Superior temporal gyrus (tissue), 1 donor: ENCODE measurements around the gene PTPRB.
A peak's percentile ranks its signal among the peaks of the same experiment; 100 is the strongest.

ENCODE experiments used
- DNase-seq: peaks from one replicate; pipeline ENCODE4 v3.0.0-alpha.2; 2016; ENCODE audit errors: extremely low spot score

The PTPRB gene

DNA sequence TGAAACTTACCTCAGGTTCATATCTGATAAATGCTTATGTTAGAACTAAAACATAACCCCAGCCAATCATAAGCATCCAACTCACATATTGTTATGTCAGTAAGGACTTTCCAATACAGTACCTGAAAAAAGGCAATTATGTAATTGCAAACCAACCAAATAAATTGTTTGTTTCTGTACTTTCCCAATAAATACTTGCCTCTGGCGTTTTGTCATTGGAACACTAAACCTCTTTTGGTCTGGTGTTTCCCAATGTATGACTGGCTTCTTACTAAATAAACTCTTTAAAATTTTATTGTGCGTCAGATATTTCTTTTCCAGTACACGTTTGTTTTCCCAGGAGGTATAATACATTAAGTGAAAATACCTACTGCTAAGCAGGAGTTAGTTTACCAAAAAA is 6.7 kb upstream of the PTPRB start:
- DNase-seq, result no peak

DNA sequence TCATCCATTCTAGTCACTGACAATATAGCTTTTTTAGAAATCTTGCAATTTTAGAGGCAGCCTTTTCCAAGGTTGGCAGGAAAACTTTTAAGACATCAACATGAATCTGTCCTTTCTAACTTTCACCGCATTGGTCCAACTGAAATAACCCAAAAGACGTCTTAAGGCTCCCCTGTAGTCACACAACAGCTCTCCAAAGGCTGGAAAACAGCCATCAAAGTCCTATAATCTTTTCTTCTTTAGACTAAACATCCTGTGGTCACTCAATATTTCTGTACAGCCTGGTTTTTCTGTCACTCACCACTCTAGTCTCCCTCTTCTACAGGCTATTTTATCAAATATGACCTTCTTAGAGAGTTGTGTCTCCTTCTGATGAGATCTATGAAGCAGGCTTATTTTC is 4.5 kb upstream of the PTPRB start:
- DNase-seq, result no peak

DNA sequence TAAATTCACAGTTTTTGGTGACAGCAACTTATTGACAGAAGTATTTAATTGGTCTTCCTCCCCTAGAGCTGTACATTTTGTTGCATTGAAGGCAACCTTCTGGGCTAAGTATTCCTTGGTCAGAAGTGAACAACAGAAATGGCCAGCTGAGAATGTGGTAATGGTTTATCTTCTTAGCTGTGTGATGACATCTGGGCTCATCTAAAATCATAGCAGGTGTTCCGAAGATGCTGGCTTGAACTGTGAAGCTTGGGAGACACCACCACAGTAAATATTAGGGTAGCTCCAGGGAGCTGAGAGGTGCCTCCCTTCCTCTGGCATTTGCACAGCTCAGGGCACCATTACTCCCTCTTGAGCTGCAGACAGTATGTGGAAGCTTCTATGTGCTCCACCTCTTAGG is 3.7 kb upstream of the PTPRB start:
- no peak for DNase-seq

DNA sequence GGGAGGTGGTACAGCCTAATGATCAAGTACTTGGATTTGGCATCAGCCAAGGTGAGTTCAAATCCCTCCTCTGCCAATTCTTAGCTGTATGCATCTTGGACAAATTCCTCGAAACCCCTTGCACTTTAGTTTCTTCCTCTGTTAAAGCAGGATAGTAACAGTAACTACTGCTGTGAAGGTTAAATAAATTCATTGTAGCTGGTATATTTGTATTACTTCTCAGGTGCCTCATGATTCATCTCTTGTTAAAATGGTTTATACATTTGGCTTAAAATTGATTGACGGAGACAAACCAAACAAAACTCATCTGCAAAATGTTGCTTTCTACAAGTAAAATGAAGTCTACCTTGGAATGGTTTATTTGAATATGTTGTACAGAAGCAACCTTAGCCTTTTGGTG is 2.3 kb upstream of the PTPRB start:
- no peak for DNase-seq

DNA sequence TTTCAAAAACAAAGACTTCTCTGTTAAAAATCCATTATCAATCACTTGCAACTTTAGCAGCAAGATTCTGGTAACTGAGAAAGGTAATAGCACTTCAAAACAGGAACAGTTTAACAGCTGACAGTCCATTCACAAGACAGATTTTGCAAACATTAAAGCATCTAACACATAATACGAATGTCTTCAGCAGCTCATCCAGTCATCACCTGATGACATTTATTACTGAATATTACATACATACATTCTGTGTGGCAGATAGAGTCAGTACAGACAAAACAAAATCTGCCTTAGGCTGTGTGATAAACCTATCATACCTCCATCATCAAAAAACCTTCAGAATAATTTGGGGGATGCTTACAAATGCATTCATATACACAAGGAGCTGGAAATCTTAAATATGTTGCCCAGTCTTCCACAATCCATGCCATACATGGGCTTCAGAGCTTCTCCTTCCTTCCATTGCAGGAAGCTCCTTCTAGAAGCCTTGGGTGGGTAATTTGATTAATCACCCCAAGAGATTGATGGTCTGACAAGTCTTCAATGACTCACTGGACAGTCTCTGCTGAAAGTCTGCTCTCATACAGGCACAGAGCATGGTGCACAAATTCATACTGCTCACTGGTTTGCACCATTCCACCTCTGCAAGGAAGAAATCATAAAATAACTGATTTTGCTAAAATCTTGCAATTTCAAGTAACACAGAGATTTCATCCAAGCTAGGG is 1.6 kb upstream of the PTPRB start:
- no peak for DNase-seq

DNA sequence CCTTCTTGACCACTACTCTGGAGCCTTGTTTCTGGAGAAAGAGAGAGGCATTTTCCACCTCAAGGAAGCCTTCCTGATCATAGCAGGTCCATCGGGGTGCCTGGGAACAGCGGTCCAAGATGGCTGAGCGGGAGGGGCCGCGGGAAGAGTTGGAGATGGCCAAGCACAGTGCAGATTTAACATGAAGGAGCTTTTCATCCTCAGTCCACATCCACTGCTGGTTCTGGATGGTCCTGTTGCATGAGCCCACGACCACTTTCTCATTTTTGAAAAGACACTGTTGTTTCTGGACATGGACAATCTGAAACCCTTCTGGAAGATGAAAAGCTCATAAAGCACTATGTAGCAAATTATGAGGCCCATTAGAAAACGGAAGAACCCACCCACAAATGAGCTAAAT is 1.5 kb downstream of the PTPRB start:
- no peak for DNase-seq

DNA sequence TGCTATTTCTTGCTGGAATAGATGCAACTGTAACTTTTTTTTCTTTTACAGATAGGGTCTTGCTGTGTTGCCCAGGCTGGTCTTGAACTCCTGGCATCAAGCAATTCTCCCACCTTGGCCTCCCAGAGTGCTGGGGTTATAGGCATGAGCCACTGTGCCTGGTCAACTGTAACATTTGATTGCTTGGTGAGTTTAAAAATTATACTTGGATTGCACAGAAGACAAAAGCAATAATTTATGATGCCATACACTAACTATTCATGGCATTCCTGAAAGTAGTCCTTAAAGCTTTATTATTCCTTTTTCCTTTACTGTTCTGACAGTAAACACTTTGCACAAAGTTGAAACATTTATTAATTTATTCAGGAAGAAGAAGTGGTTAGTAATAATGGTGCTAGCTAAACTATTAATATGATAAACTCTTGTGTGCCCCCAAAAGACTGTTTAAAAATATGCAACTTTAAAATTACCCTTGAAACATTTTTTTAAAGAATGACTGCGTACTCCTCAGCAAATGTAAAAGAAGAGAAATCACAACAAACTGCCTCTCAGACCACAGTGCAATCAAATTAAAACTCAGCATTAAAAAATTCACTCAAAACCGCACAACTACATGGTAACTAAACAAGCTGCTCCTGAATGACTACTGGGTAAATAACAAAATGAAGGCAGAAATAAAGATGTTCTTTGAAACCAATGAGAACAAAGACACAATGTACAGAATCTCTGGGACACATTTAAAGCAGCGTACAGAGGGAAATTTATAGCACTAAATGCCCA is 8.3 kb downstream of the PTPRB start:
- no peak for DNase-seq

DNA sequence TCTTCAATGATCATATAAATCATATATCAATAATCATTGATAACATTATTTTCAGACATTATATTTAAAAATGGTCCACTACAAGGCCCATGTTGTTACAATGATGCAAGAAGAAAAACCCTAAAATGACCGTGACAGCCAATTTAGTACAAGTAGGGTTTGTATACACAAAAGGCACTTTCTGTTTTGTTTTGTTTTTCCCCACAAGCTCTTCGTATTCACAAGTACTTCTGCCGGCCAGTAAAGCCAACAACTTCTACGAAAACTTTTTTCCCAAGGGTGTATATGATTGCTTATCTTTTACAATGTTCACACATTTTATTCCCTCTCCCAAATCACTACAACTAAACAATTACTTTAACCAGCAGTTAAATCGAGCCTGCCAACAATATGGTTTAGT is 9.6 kb downstream of the PTPRB start:
- DNase-seq, result no peak

DNA sequence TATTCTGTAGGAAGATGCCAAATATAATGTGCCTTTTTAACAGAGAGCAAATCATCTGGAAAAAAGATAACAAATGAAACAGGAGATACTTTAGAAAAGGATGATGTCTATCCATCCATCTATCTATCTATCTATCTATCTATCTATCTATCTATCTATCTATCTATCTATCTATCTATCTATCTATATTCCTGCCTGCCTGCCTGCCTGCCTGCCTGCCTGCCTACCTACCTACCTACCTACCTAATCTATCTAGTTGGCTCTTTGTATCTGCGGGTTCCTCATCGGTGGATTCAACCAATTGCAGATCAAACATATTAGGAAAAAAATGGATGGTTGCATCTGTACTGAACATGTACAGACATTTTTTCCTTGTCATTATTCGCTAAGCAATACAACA is 11.0 kb downstream of the PTPRB start:
- no peak for DNase-seq

DNA sequence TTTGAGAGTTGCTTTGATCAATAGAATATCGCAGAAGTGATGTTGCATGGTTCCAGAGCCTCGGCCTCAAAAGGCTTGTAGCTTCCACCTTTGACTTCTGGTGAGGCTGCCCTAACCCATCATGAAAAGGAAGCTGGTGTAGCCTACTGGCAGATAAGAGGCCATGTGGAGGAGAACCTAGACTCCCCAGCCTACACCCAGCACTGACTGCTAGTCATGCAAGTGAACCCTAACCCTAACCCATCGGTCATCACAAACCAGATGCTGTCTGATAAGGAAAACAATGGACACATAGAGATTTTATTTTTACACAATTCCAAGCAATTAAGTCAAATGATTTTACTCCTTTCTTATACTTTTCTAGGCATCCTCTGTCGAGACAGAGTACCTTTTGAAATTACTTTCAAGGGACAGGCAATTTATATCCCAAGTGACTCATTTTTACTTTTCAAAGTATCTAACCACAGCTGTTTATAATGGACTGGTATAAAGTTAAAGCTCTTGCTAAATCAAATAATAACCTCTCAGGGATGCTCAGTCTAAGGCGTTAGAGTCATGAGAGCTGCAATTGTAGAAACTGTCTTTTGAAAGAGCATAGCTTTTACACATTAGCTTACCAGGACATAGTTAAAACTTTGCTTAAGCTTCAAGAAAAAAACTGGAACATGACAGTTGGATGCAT is 17.6 kb downstream of the PTPRB start:
- no peak for DNase-seq

DNA sequence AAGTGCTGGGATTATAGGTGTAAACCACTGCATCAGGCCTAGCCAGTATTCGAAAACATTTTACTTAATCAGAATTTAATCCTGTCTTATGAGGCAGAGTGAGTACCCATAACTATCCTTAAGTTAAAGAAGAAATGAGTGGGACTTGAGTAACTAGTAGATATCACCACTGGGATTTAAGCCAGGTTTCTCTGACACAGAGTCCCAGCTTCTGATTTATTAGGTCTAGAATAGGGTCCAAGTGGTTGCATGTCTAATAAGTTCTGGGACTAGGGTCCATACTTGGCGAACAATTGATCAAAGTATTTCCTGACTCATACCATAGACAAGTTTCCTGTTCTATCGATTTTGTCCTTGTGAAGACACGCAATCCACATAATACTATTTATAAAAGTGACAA is 18.9 kb downstream of the PTPRB start:
- DNase-seq, result no peak

DNA sequence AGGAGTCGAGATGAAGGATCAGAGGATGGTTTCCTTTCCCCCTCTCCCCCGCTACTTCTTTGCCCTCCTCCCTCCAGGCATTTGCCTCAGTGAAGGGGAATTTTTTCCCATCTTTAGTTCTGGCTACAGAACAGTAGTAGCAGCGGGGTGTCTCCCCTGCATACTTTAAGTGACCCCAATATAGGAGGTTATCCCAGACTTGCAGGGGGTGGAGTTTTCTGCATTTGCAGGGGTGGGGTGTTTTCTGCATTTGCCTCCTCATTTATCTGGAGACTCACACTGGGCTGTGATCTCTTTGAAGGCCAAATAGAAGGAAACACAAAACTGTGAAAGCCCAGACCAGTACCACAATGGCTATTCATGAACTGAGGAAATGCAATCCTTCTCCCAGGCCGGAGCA is 19.8 kb downstream of the PTPRB start:
- DNase-seq, result no peak

DNA sequence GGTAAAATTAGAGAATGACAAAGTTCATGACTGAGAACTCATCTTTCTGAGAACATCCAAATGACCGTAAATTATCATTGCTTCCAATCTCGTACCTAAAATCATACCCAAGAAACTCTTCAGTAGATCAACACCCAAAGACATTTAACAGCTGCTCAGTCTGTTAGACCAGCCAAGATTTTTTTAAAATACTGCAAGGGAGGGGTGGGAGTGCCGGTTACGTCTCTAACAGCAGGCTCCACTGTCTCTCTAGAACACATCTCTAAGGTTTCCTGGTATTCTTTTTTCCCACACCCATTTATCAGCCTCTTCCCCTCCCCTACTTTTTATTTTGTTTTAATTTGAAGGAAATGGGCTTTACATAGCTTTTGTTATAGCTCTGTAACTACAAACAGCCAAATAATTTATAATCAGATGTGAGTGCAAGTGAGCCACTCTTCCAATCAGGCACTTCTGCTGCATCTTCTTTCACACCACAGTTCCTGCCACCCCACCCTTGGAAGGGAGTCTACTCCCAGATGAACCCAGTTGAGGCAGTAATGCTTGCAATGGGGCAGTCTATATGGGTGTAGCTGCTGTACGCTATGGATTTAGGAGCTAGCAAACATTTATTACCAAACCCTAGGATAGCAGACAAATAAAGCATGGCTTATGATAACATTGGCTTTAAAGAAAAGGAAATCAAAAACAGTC is 21.9 kb downstream of the PTPRB start:
- DNase-seq, result no peak

DNA sequence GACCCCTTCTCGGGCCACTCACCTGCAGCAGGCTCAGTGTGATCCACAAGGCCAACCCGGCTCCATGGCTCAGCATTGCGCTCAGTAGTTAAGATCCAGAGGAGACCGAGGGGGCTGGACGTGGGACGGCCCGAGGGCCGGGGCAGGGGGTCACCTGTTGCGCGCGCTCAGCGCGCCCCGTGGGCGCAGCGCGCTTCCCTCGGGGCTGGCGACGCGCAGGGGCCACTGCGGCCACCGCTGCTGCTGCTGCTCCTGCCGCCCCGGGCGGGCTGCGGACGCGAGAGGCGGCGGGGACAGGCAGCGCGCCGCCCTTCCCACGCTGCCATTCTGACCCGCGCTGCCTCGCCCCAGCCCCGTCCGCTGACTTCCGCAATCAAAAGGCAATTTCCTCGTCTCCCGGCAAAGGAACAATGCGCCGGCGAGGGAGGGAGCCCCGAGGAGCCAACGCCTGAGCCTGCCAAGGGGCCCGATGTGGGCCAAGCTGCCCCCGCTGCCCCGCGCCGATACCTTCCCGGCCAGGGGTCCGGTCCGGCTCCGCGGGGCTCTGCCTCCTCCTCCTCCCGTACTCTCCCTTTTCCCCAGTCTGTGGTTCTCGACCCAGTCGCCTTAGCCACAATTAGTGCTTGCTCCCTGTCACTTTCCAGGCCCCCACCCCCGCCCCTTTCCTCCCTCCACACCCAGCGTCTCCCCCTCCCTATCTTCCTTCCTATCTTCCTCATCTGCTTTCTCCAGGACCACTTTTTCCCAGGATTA is 27.3 kb downstream of the PTPRB start:
- DNase-seq, result no peak

DNA sequence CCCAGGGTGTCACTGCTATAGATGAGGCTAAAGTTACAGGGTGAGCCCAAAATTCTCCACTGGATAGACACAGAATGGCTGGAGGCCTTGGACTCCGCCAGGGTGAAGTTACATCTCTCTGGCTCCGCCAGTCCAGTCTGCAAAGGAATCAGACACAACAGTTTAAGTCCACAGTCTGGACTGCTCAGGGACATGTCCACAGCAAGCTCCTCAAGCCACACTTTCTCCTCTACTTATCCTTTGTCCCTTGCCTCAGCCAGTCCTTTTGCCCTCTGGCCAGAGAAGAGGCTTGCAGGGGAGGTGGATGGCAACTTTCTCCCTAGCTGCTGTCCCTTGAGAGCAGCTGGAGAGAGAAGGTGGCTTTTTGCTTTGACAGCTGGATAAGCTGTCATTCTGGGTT is 28.0 kb downstream of the PTPRB start:
- no peak for DNase-seq

DNA sequence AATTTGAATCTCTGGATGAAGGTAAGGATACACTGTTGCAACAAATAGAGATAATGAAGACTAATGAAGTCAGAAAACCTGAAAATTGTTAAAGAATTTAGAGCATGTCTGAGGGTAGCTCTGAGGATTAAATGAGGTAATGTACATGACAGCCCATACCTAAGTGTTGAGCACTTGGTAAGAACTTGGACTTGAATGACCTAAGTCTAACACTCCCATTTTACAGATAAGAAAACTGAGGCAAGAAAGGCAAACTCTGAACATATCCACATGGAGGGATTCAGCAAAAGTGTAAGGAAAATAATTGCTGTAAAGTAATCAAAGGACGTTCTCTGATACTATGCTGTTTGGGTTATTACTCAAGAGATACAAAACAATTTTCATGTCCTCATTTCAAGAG is 29.0 kb downstream of the PTPRB start:
- no peak for DNase-seq

DNA sequence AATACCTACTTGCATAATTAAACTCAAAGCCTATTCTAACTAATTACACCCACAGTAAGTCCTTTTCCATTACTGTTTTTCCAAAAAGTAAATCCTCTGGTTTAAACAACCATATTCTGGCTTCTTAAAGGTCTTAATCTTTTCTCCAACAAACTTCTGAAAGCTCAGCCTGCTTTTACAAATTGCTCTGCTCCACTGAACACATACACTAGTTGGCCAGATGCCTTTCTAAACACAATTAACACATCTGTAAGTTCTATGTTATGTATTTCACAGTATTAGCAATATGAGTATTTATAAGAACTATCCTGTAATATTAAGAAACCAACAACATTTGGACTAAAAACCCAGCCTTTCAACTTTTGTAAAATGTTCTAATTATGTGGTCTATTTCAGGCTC is 30.1 kb downstream of the PTPRB start:
- no peak for DNase-seq

DNA sequence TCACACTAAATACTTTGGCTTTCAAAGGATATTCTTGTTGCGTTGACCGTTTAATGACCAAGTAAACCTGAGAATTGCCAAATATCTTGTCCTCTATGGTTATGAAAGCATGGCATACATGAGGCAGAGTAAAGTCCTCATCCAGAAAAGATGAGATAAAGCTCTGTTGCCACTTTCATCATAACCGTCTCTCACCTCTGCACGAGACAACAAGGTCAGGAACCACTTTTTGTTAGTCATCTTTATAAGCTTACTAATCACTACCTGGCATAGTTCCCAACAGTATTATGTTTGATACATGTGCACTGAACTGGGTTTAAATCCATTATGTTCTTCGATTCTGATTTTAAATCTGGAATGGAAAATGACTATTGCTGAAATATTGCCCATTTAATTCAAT is 31.3 kb downstream of the PTPRB start:
- no peak for DNase-seq

DNA sequence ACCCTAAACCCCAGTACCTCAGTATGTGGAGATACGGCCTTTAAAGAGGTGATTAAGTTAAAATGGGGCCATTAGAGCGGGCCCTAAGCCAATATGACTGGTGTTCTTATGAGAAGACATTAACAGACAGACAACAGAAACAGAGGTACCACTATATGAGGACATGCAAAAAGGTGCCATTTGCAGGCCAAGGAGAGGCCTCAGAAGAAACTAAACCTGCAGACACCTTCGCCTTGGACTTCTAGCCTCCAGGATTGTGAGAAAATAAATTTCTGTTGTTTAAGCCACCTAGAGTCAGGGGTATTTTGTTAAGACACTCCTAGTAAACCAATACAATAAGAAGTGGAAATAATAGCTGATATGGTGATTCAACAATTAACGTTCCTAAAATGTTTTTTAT is 32.6 kb downstream of the PTPRB start:
- no peak for DNase-seq

DNA sequence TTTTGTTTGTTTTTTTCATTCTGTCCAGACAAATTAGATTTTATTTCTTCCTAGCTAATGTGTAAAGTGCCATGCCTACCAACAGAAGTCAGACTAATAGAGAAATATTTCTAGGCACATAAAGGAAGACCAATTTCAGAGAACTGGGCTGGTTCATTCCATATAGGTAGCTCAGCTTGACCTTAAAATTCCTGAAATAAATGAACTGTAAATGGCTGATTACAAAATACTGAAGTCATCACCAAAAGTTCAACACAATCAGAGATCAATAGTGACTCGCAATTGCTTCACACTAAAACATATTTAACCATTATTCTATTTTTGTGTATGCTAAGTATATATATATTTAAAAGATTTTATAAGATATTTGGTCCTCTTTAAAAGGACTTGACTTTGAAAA is 34.2 kb downstream of the PTPRB start:
- no peak for DNase-seq

DNA sequence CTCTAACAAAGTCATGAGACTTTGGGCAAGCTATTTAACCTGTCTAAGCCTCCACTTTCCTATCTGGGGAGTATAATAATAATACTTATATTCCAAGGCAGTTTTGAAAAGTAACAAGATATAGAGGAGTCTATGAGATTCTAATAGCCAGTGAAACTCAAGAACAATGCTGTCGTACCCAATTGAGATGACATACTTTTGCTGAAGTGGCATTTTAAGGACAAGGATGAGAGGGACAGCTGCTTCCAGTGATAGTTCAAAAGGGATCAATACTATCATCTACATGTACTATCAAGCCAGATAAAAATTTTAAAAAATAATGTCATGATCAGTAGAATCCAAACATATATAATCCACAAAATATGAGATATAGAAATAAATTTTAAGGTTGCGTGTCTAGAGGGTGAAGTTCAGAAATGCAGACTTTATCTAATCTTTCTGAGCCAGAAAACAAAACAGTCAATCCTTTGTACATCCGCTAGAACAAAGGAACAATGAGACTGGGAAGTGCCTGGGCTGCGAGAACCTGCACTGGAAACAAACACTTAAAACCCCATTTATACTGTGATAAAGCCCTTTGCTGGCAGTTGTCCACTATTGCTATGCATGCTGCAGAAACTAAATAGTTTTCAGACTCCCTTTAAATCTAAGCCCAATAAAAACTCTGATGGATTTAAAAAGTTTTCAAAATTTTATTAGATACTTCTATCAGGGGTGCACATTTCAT is 38.6 kb downstream of the PTPRB start:
- DNase-seq, result peak; percentile 75
